Measurements from ENCODE around the gene KLF4.

- TF ChIP-seq SMC3 (IDR thresholded peaks at IDR 0.05; ENCODE audit: low read depth, low read length) (no peak), CTCF (conservative IDR thresholded peaks at IDR 0.05; ENCODE audit: low read depth, low read length) (no peak), MXI1 (IDR thresholded peaks at IDR 0.05; ENCODE audit: borderline replicate concordance, low read depth, low read length) (0 out of 2 replicates have a peak, but pooled peaks have one; percentile 29), RAD21 (IDR thresholded peaks at IDR 0.05; ENCODE audit: low read length) (0 out of 2 replicates have a peak, but pooled peaks have one; percentile 7), RFX5 (IDR thresholded peaks at IDR 0.05; ENCODE audit: low read depth, low read length) (no peak), POLR2A (IDR thresholded peaks at IDR 0.05; ENCODE audit: low read depth, low read length) (no peak; the same call in 1 of the 2 replicates), ELK1 (IDR thresholded peaks at IDR 0.05; ENCODE audit: borderline replicate concordance, low read depth, low read length) (no peak), NFE2L2 (IDR thresholded peaks at IDR 0.05; ENCODE audit: low read depth, low read length) (peak; percentile 80)
These were observed 15.3 kb upstream of the KLF4 start for GRCh38 chr9:107504585-107505455.
